NCI-H2227 (cell line): Measurements from ENCODE around the gene LDHA.
A peak's percentile ranks its signal among the peaks of the same experiment; 100 is the strongest.
"Not testable (repeated sequence)": the region's sequence is repeated elsewhere in the genome, so short reads cannot be mapped to it uniquely, and the experiment has no call there.

ENCODE experiments used
- DNase-seq: peaks from one replicate; lab custom pipeline; 2025; ENCODE audit not compliant: unreplicated experiment; lab: John Stamatoyannopoulos, UW

The LDHA gene

GRCh38 chr11:18393581-18394274 lies 635 bp upstream of the LDHA start:
- DNase-seq: no peak

GRCh38 chr11:18394928-18395734 lies 768 bp downstream of the LDHA start:
- DNase-seq: peak; percentile 56

- peak; percentile 100 for DNase-seq
Measured at GRCh38 chr11:18395735-18396504, 1.6 kb downstream of the LDHA start.

GRCh38 chr11:18397921-18398320 lies 3.6 kb downstream of the LDHA start:
- no peak for DNase-seq

- not testable (repeated sequence) for DNase-seq
Measured at GRCh38 chr11:18401077-18401476, 6.7 kb downstream of the LDHA start.

- DNase-seq: no peak
Measured at GRCh38 chr11:18404062-18404461, 9.7 kb downstream of the LDHA start.

GRCh38 chr11:18407400-18407799 lies 13.0 kb downstream of the LDHA start:
- not testable (repeated sequence) for DNase-seq

GRCh38 chr11:18408558-18409291 lies 14.4 kb downstream of the LDHA start:
- no peak for DNase-seq

GRCh38 chr11:18416459-18416858 lies 22.1 kb downstream of the LDHA start:
- DNase-seq: no peak

GRCh38 chr11:18419040-18419439 lies 24.7 kb downstream of the LDHA start:
- DNase-seq: no peak

GRCh38 chr11:18420067-18420466 lies 25.7 kb downstream of the LDHA start:
- DNase-seq: no peak

GRCh38 chr11:18427240-18427639 lies 32.9 kb downstream of the LDHA start:
- no peak for DNase-seq

GRCh38 chr11:18429332-18429731 lies 35.0 kb downstream of the LDHA start:
- no peak for DNase-seq

- no peak for DNase-seq
Measured at GRCh38 chr11:18438691-18439090, 44.3 kb downstream of the LDHA start.

GRCh38 chr11:18449251-18449650 lies 54.9 kb downstream of the LDHA start:
- DNase-seq: no peak

GRCh38 chr11:18452927-18453326 lies 58.6 kb downstream of the LDHA start:
- no peak for DNase-seq

- no peak for DNase-seq
Measured at GRCh38 chr11:18455686-18456372, 61.5 kb downstream of the LDHA start, which contains the start of gene LDHAL6A. Gene LDHAL6A, plus strand, starts transcription at chr11:18455856. Its CDS starts 825 bp downstream, at chr11:18456681.

- DNase-seq: no peak
Measured at GRCh38 chr11:18457450-18457849, 63.1 kb downstream of the LDHA start.
